Stimulated activated CD4-positive, alpha-beta T cell treated with anti-CD3 and anti-CD28 coated beads, Interleukin-12 subunit alpha, Interleukin-12 subunit beta, amount 100 ng/mL, for 48 hours (primary cell): Measurements from ENCODE around the gene ALPK1.
"Not testable (repeated sequence)": the region's sequence is repeated elsewhere in the genome, so short reads cannot be mapped to it uniquely, and the experiment has no call there.

Source experiments
- DNase-seq, 3 donors: peaks; one replicate each; pipeline ENCODE4 v3.0.0-alpha.2; 2020; ENCODE audit warnings: low read depth in 2 of 3, low spot score in 1 of 3

ALPK1 gene

GRCh38 chr4:112377594-112378242 lies 80.5 kb downstream of the ALPK1 start:
- no peak for DNase-seq

GRCh38 chr4:112378243-112378620 lies 81.1 kb downstream of the ALPK1 start:
- DNase-seq, result no peak

- DNase-seq, result no peak
These were observed 81.7 kb downstream of the ALPK1 start for GRCh38 chr4:112378858-112379257.

GRCh38 chr4:112379306-112379705 lies 82.1 kb downstream of the ALPK1 start:
- no peak for DNase-seq

- DNase-seq, result no peak
These were observed 85.0 kb downstream of the ALPK1 start for GRCh38 chr4:112381996-112382692.

GRCh38 chr4:112386071-112386470 lies 88.9 kb downstream of the ALPK1 start:
- no peak for DNase-seq

- no peak for DNase-seq
These were observed 104.9 kb downstream of the ALPK1 start for GRCh38 chr4:112402098-112402497.

- DNase-seq, result no peak
These were observed 106.2 kb downstream of the ALPK1 start for GRCh38 chr4:112403101-112403945.

- no peak for DNase-seq
These were observed 113.2 kb downstream of the ALPK1 start for GRCh38 chr4:112410364-112410763.

- no peak for DNase-seq
These were observed 113.6 kb downstream of the ALPK1 start for GRCh38 chr4:112410804-112411203.

- DNase-seq, result no peak
These were observed 114.8 kb downstream of the ALPK1 start for GRCh38 chr4:112411781-112412550.

GRCh38 chr4:112416464-112416863 lies 119.3 kb downstream of the ALPK1 start:
- DNase-seq, result no peak

GRCh38 chr4:112418092-112418491 lies 120.9 kb downstream of the ALPK1 start:
- DNase-seq, result no peak

- DNase-seq, result no peak
These were observed 124.7 kb downstream of the ALPK1 start for GRCh38 chr4:112421911-112422310.

- DNase-seq, result no peak
These were observed 125.5 kb downstream of the ALPK1 start for GRCh38 chr4:112422644-112423043.

- no peak for DNase-seq
These were observed 126.4 kb downstream of the ALPK1 start for GRCh38 chr4:112423591-112423990.

- DNase-seq, result no peak
These were observed 128.7 kb downstream of the ALPK1 start for GRCh38 chr4:112425823-112426222.

GRCh38 chr4:112426416-112426815 lies 129.2 kb downstream of the ALPK1 start:
- no peak for DNase-seq

- no peak for DNase-seq
These were observed 134.0 kb downstream of the ALPK1 start for GRCh38 chr4:112431158-112431557.

GRCh38 chr4:112436987-112437386 lies 139.8 kb downstream of the ALPK1 start:
- DNase-seq, result no peak

- not testable (repeated sequence) for DNase-seq
These were observed 145.1 kb downstream of the ALPK1 start for GRCh38 chr4:112442226-112442625.
